SU-DHL-6 (cell line): Measurements from ENCODE around the gene CLIC6.

Experiments
- EZH2phosphoT487 ChIP-seq: fragments of 200-600 bp; sonication (generic), shearing (Covaris generic); conservative IDR thresholded peaks from 2 replicates; pipeline ENCODE4 v1.6.1; 2018; ENCODE audit warnings: mild to moderate bottlenecking, antibody characterized with exemption, low read length, moderate library complexity, mixed read lengths
- TF ChIP-seq, protein P1 (sequence below): fragments of 200-600 bp; sonication (generic); IDR thresholded peaks from one replicate; pipeline ENCODE4 v1.5.1; 2017; ENCODE audit warnings: antibody characterized with exemption, mild to moderate bottlenecking, low read length, moderate library complexity; ENCODE audit not compliant: insufficient read depth, poor library complexity, severe bottlenecking

DNA sequence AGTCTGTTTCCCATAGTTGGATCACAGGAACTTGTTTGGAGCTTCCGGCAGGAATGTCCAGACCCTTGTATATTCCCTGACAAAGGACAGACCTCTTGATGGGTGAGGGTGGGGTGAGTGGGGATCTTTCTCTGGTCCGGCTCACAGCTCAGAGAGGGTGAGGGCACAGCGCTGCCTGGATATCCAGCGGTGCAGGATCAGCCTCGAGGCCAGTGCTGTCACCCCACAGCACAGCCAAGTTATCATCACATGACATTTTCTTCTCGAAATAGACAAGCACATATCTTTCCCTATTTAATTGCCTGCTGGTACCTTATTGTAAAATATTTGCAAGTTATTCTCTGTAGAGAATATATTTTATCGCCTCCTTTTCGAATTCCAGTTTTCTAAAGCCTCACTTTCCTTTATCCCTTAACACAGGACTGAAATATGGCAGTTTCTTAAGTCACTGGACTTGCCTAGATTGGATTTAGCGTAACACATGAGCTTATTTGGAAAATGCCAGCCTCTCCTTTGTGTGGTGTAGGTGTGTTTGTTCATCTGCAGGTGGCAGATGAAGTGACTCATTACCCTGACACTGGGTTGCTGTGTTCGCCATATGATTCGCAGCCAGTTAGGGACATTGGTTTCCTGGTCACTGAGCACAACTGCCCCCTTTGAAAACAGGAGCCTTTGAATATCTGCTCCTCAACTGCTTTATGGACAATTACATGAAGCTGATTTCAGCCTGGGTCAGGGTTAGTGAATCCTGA lies 21.4 kb downstream of the CLIC6 start:
- TF ChIP-seq, protein P1, sequence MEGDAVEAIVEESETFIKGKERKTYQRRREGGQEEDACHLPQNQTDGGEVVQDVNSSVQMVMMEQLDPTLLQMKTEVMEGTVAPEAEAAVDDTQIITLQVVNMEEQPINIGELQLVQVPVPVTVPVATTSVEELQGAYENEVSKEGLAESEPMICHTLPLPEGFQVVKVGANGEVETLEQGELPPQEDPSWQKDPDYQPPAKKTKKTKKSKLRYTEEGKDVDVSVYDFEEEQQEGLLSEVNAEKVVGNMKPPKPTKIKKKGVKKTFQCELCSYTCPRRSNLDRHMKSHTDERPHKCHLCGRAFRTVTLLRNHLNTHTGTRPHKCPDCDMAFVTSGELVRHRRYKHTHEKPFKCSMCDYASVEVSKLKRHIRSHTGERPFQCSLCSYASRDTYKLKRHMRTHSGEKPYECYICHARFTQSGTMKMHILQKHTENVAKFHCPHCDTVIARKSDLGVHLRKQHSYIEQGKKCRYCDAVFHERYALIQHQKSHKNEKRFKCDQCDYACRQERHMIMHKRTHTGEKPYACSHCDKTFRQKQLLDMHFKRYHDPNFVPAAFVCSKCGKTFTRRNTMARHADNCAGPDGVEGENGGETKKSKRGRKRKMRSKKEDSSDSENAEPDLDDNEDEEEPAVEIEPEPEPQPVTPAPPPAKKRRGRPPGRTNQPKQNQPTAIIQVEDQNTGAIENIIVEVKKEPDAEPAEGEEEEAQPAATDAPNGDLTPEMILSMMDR: no peak
- no peak for TF ChIP-seq EZH2phosphoT487
